Trophoblast cell (in vitro differentiated cells and primary cell): Measurements from ENCODE around the gene CAMKV.

Experiments used
- DNase-seq, 2 donors: peaks; one replicate each; pipeline ENCODE4 v3.0.0-alpha.2; 2016
- H2AFZ ChIP-seq: 2 replicates; pipeline ENCODE4 v1.6.1; 2013; ENCODE audit warnings: low read length, moderate library complexity, mild to moderate bottlenecking; ENCODE audit not compliant: insufficient read depth, poor library complexity
- H2AK5ac ChIP-seq: 2 replicates; pipeline ENCODE4 v1.6.1; 2013; ENCODE audit warnings: mild to moderate bottlenecking, low read length
- H2BK120ac ChIP-seq: 2 replicates; pipeline ENCODE4 v1.6.1; 2013; ENCODE audit warnings: low read length, mild to moderate bottlenecking, moderate library complexity; ENCODE audit not compliant: insufficient read depth, poor library complexity
- H2BK12ac ChIP-seq: 2 replicates; pipeline ENCODE4 v1.6.1; 2013; ENCODE audit warnings: mild to moderate bottlenecking, low read length, moderate library complexity
- H2BK5ac ChIP-seq: 2 replicates; pipeline ENCODE4 v1.6.1; 2013; ENCODE audit warnings: low read length, low read depth, moderate library complexity, mild to moderate bottlenecking; ENCODE audit not compliant: poor library complexity
- H3K14ac ChIP-seq: 2 replicates; pipeline ENCODE4 v1.6.1; 2013; ENCODE audit warnings: mild to moderate bottlenecking, low read length
- H3K18ac ChIP-seq: 2 replicates; pipeline ENCODE4 v1.6.1; 2013; ENCODE audit warnings: mild to moderate bottlenecking, low read length
- H3K23ac ChIP-seq: 2 replicates; pipeline ENCODE4 v1.6.1; 2013; ENCODE audit warnings: low read length
- H3K27ac ChIP-seq: 2 replicates; pipeline ENCODE4 v1.5.1; 2013; ENCODE audit warnings: low read depth, mild to moderate bottlenecking, inconsistent platforms, low read length, moderate library complexity
- H3K27me3 ChIP-seq: 2 replicates; pipeline ENCODE4 v1.6.1; 2013; ENCODE audit warnings: inconsistent platforms, mild to moderate bottlenecking, low read length, moderate library complexity; ENCODE audit not compliant: insufficient read depth
- H3K36me3 ChIP-seq, 2 experiments: 1 replicate in 1 of 2; 2 replicates in 1 of 2; pipeline ENCODE4 v1.6.1; 2013; ENCODE audit warnings: low read length in 2 of 2, mild to moderate bottlenecking in 2 of 2, moderate library complexity in 1 of 2; ENCODE audit not compliant: insufficient read depth in 2 of 2, control insufficient read depth in 1 of 2
- H3K4ac ChIP-seq: 2 replicates; pipeline ENCODE4 v1.6.1; 2013; ENCODE audit warnings: low read depth, mild to moderate bottlenecking, low read length, moderate library complexity
- H3K4me1 ChIP-seq, 2 experiments: 1 replicate in 1 of 2; 2 replicates in 1 of 2; pipeline ENCODE4 v1.6.1; 2013; ENCODE audit warnings: low read length in 2 of 2, mild to moderate bottlenecking in 2 of 2, moderate library complexity in 1 of 2; ENCODE audit not compliant: insufficient read depth in 2 of 2, control insufficient read depth in 1 of 2
- H3K4me2 ChIP-seq: 2 replicates; pipeline ENCODE4 v1.6.1; 2013; ENCODE audit warnings: inconsistent platforms, mild to moderate bottlenecking, low read length, moderate library complexity
- H3K4me3 ChIP-seq: 2 replicates; pipeline ENCODE4 v1.5.1; 2013; ENCODE audit warnings: mild to moderate bottlenecking, low read depth, low read length, inconsistent platforms
- H3K79me1 ChIP-seq: one replicate; pipeline ENCODE4 v1.6.1; 2013; ENCODE audit warnings: low read length
- H3K79me2 ChIP-seq: 2 replicates; pipeline ENCODE4 v1.6.1; 2013; ENCODE audit warnings: low read length, mild to moderate bottlenecking; ENCODE audit not compliant: control insufficient read depth, insufficient read depth, poor library complexity
- H3K9ac ChIP-seq: 2 replicates; pipeline ENCODE4 v1.6.1; 2013; ENCODE audit warnings: mild to moderate bottlenecking, low read length
- H3K9me3 ChIP-seq: 2 replicates; pipeline ENCODE4 v1.6.1; 2013; ENCODE audit warnings: low read depth, mild to moderate bottlenecking, control low read depth, inconsistent platforms, low read length; ENCODE audit not compliant: insufficient read depth
- H4K12ac ChIP-seq: 2 replicates; pipeline ENCODE4 v1.6.1; 2013; ENCODE audit warnings: low read depth, mild to moderate bottlenecking, low read length, moderate library complexity
- H4K8ac ChIP-seq: 2 replicates; pipeline ENCODE4 v1.6.1; 2013; ENCODE audit warnings: low read depth, mild to moderate bottlenecking, low read length, moderate library complexity
- H4K91ac ChIP-seq: one replicate; pipeline ENCODE4 v1.6.1; 2013; ENCODE audit warnings: low read depth, mild to moderate bottlenecking, low read length, moderate library complexity
- whole genome bisulfite sequencing: extraction: QIAGEN DNeasy Blood & Tissue Kit; methylation state at CpG from one replicate; pipeline ENCODE4 v1.1.7; 2013; ENCODE audit warnings: missing lambda C conversion rate; ENCODE audit not compliant: insufficient read length, insufficient coverage; ENCODE audit errors: extremely low coverage; 5-methylcytosine and 5-hydroxymethylcytosine counted together

Gene CAMKV

GRCh38 chr3:49898991-49899390 is 29.3 kb upstream of the CAMKV start:
- H3K4ac ChIP-seq: no peak overlapping the region
- no peaks in the 10 kb centered on the region for H3K36me3 ChIP-seq
- no peak overlapping the region for H3K14ac ChIP-seq
- no peak overlapping the region for H3K9ac ChIP-seq
- H3K9me3 ChIP-seq: peaks cover 2% of the 10 kb centered on the region
- no CpG with 5 or more reads among the region's 6 CpGs for WGBS
- no peak overlapping the region for H3K4me2 ChIP-seq
- H3K79me1 ChIP-seq: no peaks in the 10 kb centered on the region
- H3K79me2 ChIP-seq: no peaks in the 10 kb centered on the region
- H3K27ac ChIP-seq: no peak overlapping the region
- no peak overlapping the region for H4K12ac ChIP-seq
- H3K27me3 ChIP-seq: no peaks in the 10 kb centered on the region
- no peak overlapping the region for H2AK5ac ChIP-seq
- peak in 1 of 2 donors; percentile 11 for DNase-seq
- H2BK5ac ChIP-seq: no peak overlapping the region
- no peak overlapping the region for H3K18ac ChIP-seq
- H3K4me3 ChIP-seq: no peak overlapping the region
- H4K8ac ChIP-seq: no peak overlapping the region
- H2BK12ac ChIP-seq: no peak overlapping the region
- H4K91ac ChIP-seq: no peak overlapping the region
- no peak overlapping the region for H2AFZ ChIP-seq
- H3K23ac ChIP-seq: no peak overlapping the region
- H2BK120ac ChIP-seq: no peak overlapping the region
- H3K4me1 ChIP-seq: peaks cover 3 to 6% of the 10 kb centered on the region in 2 experiments

- H3K23ac ChIP-seq: no peak overlapping the region
- no peaks in the 10 kb centered on the region for H3K4me1 ChIP-seq
- H4K12ac ChIP-seq: no peak overlapping the region
- H2BK5ac ChIP-seq: no peak overlapping the region
- H4K8ac ChIP-seq: no peak overlapping the region
- H3K27me3 ChIP-seq: no peaks in the 10 kb centered on the region
- no peak overlapping the region for H2BK12ac ChIP-seq
- H3K27ac ChIP-seq: no peak overlapping the region
- H3K14ac ChIP-seq: no peak overlapping the region
- H2AFZ ChIP-seq: no peak overlapping the region
- H4K91ac ChIP-seq: no peak overlapping the region
- no peak overlapping the region for H3K4me2 ChIP-seq
- H3K79me2 ChIP-seq: no peaks in the 10 kb centered on the region
- no peaks in the 10 kb centered on the region for H3K79me1 ChIP-seq
- no peak overlapping the region for H3K4me3 ChIP-seq
- no peak overlapping the region for H3K4ac ChIP-seq
- WGBS: no CpG with 5 or more reads among the region's 5 CpGs
- H3K9me3 ChIP-seq: peaks cover 2% of the 10 kb centered on the region
- DNase-seq: no peak
- no peak overlapping the region for H3K18ac ChIP-seq
- H2BK120ac ChIP-seq: no peak overlapping the region
- H3K36me3 ChIP-seq: no peaks in the 10 kb centered on the region
- H3K9ac ChIP-seq: no peak overlapping the region
- H2AK5ac ChIP-seq: no peak overlapping the region
Measured at GRCh38 chr3:49896345-49896744, 26.6 kb upstream of the CAMKV start.

DNA sequence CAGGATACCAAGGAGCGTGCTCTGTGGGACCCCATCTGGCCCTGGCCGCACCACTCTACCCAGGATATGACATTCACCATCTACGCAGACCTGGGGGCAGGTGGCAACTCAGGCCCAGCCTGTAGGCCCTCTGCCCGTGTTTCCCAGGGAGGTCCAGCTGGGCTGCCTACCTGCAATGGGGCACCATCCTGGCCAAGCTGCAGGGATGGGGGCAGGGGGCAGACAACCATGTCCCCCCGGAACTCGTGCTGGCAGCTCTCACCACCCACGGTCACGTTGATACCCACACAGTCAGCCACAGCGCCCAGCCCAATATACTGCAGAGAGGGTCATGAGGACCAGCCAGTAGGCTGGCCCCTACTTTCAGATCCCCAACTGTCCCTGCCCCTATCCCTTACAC is 26.1 kb upstream of the CAMKV start:
- Histone ChIP-seq H3K9me3 (peaks cover 4% of the 10 kb centered on the region), H3K4me1 (no peaks in the 10 kb centered on the region), H3K27me3 (no peaks in the 10 kb centered on the region), H3K9ac (no peak overlapping the region), H3K36me3 (no peaks in the 10 kb centered on the region), H2BK120ac (no peak overlapping the region), H3K4me2 (no peak overlapping the region), H2BK5ac (no peak overlapping the region), H4K8ac (no peak overlapping the region), H3K79me2 (no peaks in the 10 kb centered on the region), H2AK5ac (no peak overlapping the region), H3K27ac (no peak overlapping the region), H3K23ac (no peak overlapping the region), H4K91ac (no peak overlapping the region), H3K4ac (no peak overlapping the region), H2AFZ (no peak overlapping the region), H3K79me1 (no peaks in the 10 kb centered on the region), H3K14ac (no peak overlapping the region), H4K12ac (no peak overlapping the region), H3K4me3 (no peak overlapping the region), H2BK12ac (no peak overlapping the region), H3K18ac (no peak overlapping the region)
- no CpG with 5 or more reads among the region's 9 CpGs for WGBS
- DNase-seq: no peak

DNA sequence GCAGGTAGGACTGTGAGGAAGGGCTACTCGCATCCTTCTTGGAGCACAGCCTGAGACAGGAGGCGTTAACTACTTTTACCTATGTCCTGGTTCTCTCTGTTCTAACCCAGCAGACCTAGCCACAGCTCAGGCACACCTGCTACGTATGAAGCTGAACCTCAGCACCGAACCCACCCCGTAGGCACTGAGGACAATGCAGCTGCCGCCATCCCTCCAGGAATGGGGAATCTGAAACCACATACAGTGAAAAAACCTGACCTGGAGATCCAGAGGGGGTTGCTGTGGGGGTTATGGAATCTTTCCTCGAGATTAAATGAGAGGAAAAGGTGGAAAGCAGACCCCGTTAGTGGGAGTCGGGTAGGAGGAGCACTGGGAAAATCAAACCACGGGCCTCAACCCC is 19.6 kb upstream of the CAMKV start:
- no peaks in the 10 kb centered on the region for H3K36me3 ChIP-seq
- H3K27me3 ChIP-seq: no peaks in the 10 kb centered on the region
- H4K8ac ChIP-seq: no peak overlapping the region
- no peak overlapping the region for H4K12ac ChIP-seq
- WGBS: no CpG with 5 or more reads among the region's 10 CpGs
- H2AFZ ChIP-seq: no peak overlapping the region
- no peak overlapping the region for H2BK5ac ChIP-seq
- DNase-seq: no peak
- no peak overlapping the region for H2BK12ac ChIP-seq
- no peak overlapping the region for H3K18ac ChIP-seq
- no peak overlapping the region for H3K4me3 ChIP-seq
- H3K27ac ChIP-seq: no peak overlapping the region
- H4K91ac ChIP-seq: no peak overlapping the region
- H3K9ac ChIP-seq: no peak overlapping the region
- peaks cover 6% of the 10 kb centered on the region for H3K9me3 ChIP-seq
- no peak overlapping the region for H3K14ac ChIP-seq
- no peak overlapping the region for H3K4me2 ChIP-seq
- no peak overlapping the region for H3K4ac ChIP-seq
- H2AK5ac ChIP-seq: no peak overlapping the region
- H3K79me1 ChIP-seq: no peaks in the 10 kb centered on the region
- H3K23ac ChIP-seq: no peak overlapping the region
- no peaks in the 10 kb centered on the region for H3K4me1 ChIP-seq
- no peaks in the 10 kb centered on the region for H3K79me2 ChIP-seq
- no peak overlapping the region for H2BK120ac ChIP-seq

- Histone ChIP-seq H3K18ac (no peak overlapping the region), H3K79me1 (no peaks in the 10 kb centered on the region), H3K9ac (no peak overlapping the region), H3K14ac (no peak overlapping the region), H2BK12ac (no peak overlapping the region), H4K91ac (no peak overlapping the region), H2BK120ac (no peak overlapping the region), H3K4ac (no peak overlapping the region), H3K23ac (no peak overlapping the region), H3K4me1 (no peaks in the 10 kb centered on the region), H2BK5ac (no peak overlapping the region), H4K12ac (no peak overlapping the region), H3K4me3 (no peak overlapping the region), H3K9me3 (peaks cover 6% of the 10 kb centered on the region), H3K4me2 (no peak overlapping the region), H4K8ac (no peak overlapping the region), H2AK5ac (no peak overlapping the region), H3K27me3 (no peaks in the 10 kb centered on the region), H2AFZ (no peak overlapping the region), H3K27ac (no peak overlapping the region), H3K79me2 (no peaks in the 10 kb centered on the region), H3K36me3 (no peaks in the 10 kb centered on the region)
- no peak for DNase-seq
Measured at GRCh38 chr3:49886922-49887265, 17.2 kb upstream of the CAMKV start.
